ENCODE measurements around the gene SRSF7.
A peak's percentile ranks its signal among the peaks of the same experiment; 100 is the strongest.
"Not testable (repeated sequence)": the region's sequence is repeated elsewhere in the genome, so short reads cannot be mapped to it uniquely, and the experiment has no call there.

Gene SRSF7

DNA sequence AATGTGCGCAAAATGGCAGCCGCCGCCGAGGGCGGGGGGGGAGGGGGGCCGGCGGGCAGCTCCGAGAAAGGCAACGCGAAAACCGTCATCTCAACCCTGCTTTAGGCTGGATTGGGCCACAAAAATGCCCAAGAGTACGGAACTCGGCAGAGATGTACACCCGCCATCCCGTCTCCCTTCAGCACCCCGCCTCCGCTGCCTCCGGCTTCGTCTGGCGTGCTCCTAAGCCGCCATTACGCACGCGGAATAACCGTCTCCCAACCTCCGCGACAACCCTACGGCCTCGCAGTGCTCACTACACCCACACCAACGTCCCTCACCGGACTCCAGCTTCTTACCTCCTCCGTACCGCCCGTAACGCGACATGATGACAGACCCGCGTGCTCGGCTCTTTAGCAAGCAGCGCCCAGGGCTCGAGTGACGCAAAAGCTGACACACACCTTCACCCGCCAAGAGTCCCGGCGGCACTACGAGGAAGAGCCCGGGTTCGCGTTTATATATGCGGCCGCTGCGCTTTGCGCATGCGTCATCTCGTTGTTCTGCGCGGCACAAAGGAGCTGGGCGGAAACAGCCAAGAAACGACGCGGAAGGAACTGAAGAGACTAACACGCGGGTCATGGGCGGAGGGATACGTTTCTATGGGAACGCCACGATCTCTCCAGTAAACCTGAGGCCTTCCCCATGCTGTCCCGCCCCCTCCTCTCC, at the start of gene SRSF7:
TSS of gene SRSF7 (minus strand) at position 471 of the 705 bp plus-strand sequence. CDS start at position 366, 105 bp downstream.
- DNase-seq (ENCODE audit: low spot score) = peak; percentile 97

GRCh38 chr2:38797953-38798352, 46.8 kb upstream of the SRSF7 start:
- no peak for DNase-seq (ENCODE audit: low spot score)

- DNase-seq (ENCODE audit: low spot score) = no peak
These were observed 46.1 kb upstream of the SRSF7 start for GRCh38 chr2:38797250-38797676.

DNA sequence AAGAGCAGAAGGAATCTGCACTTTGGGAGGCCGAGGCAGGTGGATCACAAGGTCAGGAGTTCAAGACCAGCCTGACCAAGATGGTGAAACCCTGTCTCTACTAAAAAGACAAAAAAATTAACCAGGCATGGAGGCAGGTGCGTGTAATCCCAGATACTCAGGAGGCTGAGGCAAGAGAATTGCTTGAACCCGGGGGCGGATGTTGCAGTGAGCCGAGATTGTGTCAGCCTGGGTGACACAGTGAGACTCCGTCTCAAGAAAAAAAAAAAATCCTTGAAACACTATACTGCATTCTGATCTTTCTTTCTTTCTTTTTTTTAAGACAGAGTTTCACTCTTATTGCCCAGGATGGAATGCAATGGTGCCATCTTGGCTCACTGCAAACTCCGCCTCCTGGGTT, 43.9 kb upstream of the SRSF7 start:
- DNase-seq (ENCODE audit: low spot score) = not testable (repeated sequence)

DNA sequence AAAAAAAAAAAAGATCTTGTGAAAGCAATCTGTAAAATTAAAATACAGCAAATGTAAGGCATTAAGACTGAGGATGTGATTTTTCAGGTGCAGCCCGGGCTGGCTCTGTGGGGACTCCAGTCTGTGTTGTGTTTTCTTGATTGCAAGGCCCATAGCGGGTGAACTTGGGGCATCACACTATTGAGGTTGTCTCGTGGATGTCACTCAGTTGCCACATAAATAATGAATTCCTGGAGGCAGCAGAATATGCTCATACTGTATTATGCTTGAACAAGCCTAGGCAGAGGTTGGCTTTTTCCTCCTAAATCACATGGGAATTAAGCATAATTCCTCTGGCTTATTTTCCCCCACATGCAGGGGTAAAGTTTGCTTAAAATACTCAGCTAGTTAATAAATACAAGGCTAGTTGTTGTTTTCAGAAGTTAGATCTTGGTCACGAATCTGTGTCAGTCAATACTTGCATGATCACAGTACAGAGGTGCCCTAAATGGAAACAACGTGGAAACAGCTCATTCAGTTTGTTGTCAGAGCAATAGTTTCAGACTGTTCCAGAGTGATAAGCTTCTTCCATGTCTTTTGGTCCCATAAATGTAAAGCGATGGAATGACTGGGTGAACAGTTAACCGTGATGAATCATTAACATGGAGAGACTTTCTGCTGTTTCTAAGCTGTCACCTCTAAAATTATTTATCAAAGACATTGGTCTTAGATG, 43.2 kb upstream of the SRSF7 start:
- DNase-seq (ENCODE audit: low spot score) = no peak

DNA sequence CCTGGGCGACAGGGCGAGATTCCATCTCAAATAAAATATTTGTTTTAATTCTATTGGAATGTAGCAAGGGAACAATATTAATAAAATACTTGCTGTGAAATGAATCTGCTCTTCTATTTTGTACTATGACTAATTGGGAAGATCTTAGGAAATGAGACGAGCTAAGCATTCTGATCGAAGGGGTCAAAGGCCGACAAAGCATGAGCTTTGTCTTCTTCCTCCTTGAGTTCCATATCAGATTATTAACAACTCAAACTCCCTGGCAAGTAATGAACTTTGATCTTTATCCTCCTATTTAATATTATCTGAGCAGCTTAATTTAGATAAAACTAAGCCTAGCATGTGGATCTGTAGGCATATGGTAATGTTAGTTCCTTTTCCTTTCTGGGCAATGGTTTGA, 42.4 kb upstream of the SRSF7 start:
- DNase-seq (ENCODE audit: low spot score) = no peak

DNA sequence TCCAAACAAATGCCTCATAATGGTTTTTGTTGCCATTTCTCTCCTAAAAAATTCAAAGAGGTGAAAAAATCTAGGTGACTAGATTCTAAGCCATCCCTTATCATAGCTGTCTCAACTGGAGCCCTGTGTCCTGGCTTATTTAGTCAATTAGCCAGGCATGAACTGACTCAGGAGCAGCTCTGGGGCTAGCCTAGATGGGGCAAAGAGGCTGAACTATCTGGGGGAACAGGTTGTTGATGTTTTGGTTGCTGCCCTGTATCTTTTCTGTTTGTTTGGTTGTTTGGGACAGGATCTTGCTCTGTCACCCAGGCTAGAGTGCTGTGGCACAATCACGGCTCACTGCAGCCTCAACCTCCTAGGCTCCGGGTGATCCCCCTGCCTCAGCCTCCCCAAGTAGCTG, 41.6 kb upstream of the SRSF7 start:
- no peak for DNase-seq (ENCODE audit: low spot score)

DNA sequence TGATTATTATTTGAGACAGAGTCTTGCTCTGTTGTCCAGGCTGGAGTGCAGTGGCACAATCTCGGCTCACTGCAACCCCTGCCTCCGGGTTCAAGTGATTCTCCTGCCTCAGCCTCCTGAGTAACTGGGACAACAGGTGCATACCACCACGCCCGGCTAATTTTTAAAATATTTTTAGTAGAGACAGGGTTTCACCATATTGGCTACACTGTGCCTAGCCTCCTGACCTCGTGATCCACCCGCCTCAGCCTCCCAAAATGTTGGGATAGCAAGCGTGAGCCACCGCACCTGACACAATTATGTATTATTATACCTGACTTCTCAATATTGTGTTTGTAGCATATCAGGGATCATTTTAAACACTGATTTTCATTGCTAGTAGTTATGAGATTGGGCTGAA, 41.2 kb upstream of the SRSF7 start:
- DNase-seq (ENCODE audit: low spot score) = not testable (repeated sequence)

DNA sequence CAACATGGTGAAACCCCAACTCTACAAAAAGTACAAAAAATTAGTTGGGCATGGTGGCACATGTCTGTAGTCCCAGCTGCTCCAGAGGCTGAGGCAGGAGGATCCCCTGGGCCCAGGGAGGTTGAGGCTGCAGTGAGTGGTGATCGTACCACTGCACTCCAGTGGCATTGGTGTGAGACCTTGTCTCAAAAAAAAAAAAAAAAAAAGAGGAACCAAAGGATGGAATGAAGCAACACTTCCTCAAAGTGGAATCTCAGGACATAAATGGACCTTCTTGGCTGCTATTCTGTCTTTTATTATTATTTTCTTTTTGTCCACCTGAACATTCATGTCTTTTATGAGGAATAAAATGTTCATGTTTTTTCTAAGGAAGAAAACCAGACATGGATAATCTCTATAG, 40.6 kb upstream of the SRSF7 start:
- DNase-seq (ENCODE audit: low spot score) = peak; percentile 20

GRCh38 chr2:38789691-38790090, 38.5 kb upstream of the SRSF7 start:
- DNase-seq (ENCODE audit: low spot score) = no peak

- no peak for DNase-seq (ENCODE audit: low spot score)
These were observed 37.1 kb upstream of the SRSF7 start for GRCh38 chr2:38788306-38788705.

DNA sequence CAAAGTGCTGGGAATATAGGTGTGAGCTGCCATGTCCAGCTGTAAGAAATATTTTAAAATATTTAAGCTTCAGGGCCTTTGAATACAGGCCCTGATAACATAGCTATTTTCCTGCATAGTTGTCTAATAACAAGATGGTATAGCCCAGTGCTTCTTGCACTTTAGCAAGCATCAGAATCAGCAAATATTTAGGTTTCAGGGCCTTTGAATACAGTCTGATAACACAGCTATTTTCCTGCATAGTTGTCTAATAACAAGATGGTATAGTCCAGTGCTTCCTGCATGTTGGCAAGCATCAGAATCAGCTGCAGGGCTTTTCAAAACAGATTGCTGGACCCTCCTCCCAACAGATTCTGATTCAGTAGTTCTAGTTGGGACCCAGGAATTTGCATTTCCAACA, 32.4 kb upstream of the SRSF7 start:
- DNase-seq (ENCODE audit: low spot score) = no peak

- DNase-seq (ENCODE audit: low spot score) = no peak
These were observed 27.5 kb upstream of the SRSF7 start for GRCh38 chr2:38778687-38779082.

- no peak for DNase-seq (ENCODE audit: low spot score)
These were observed 25.4 kb upstream of the SRSF7 start for GRCh38 chr2:38776531-38776930.

- DNase-seq (ENCODE audit: low spot score) = no peak
These were observed 24.7 kb upstream of the SRSF7 start for GRCh38 chr2:38775921-38776225.

GRCh38 chr2:38775097-38775920, 24.1 kb upstream of the SRSF7 start:
- no peak for DNase-seq (ENCODE audit: low spot score)

DNA sequence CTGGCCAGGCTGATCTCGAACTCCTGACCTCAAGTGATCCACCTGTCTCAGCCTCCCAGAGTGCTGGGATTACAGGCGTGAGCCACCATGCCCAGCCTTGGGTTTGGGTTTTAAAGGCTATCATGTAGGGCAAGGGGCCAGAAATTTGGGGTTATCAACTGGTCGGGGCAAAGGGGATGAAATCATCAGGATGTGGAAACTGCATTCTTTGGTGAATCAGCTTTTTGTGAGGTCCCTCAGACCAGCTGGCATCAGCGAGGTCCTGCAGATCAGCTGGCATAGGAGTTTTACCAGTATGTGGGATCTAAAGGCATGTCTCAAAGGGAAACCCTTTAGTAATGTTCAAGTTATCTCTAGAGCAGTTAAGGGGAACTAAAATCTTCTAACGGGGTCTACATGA, 20.5 kb upstream of the SRSF7 start:
- DNase-seq (ENCODE audit: low spot score) = no peak

- no peak for DNase-seq (ENCODE audit: low spot score)
These were observed 14.4 kb upstream of the SRSF7 start for GRCh38 chr2:38765551-38765950.

DNA sequence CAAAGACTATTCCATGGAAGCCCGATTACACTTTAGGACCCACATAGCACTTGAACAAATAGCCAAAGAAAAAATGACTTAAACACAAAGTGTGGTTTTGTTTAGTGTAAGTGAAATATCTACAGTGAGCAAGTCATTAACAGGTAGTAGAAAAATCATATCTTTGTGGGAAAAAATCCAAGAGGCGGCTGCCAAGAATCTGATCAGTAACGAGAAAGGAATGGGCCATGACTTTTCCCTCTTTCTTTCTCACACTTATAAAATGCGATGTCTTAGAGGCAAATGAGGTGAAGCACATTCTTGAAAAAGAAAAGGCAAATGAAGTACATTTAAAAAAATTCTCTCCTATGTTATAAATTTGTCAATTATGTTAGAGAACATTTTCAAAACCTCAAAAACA, 14.0 kb upstream of the SRSF7 start:
- DNase-seq (ENCODE audit: low spot score) = no peak

DNA sequence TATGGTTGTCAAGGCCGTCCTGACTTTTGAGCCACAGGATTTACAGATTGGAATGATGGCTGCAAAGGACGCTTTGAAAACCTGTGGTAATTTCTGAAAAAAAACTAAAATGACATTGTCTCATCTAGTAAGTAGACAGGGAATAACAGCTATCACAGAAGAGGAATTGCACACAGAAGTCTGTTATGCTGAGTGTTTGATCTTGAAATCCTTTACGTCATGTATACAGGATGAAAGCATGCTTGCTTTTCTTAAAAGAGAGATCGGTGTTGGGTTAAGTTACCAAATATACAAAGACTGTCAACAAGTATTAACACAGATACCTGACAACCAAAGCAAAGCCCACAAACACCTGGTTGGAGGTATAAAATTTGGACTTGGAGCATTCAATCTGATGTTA, 12.6 kb upstream of the SRSF7 start:
- DNase-seq (ENCODE audit: low spot score) = no peak

DNA sequence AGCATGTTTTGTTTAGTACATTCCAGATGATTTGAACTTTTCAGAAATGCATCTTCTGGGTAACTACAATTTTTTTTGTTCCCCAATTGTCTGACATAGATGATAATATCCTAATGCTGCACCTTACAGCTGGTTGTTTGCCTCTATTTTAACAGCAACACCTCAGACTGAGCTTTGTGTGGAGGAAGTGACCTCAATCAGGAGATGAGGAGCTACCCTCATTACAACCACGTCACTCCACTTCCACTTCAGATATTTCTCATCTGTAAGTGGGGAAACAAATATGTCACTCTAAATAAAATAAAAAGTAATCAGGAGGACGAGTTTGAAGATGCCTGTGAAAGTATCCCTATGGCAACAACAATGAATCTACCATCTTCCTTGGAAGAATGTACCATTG, 12.1 kb upstream of the SRSF7 start:
- no peak for DNase-seq (ENCODE audit: low spot score)

DNA sequence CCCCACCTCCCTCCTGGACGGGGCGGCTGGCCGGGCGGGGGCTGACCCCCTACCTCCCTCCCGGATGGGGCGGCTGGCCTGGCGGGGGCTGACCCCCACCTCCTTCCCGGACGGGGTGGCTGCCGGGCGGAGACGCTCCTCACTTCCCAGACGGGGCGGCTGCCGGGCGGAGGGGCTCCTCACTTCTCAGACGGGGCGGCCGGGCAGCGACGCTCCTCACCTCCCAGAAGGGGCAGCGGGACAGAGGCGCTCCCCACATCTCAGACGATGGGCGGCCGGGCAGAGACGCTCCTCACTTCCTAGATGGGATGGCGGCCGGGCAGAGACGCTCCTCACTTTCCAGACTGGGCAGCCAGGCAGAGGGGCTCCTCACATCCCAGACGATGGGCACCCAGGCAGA, 4.7 kb upstream of the SRSF7 start:
- DNase-seq (ENCODE audit: low spot score) = not testable (repeated sequence)

DNA sequence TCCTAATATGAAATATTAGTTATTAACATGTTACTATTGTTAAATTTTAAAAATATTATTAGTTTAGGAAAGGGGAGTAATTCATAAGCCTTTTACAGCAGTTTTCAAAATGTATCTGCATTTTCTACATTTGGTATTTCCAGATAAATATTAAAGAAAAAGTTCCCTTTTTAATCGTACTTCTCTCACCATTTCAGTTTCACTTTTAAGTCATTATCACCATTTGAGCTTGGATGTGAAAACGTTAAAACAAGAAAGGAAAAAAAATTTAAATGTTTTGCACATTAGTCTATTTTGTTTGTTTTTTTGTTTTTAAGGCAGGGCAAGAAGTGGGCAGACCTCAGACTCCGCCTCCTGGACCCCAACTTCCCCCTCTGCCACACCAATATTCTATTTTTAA, 3.3 kb upstream of the SRSF7 start:
- no peak for DNase-seq (ENCODE audit: low spot score)
